Fibroblast of the aortic adventitia (primary cell): ENCODE results near the gene TRMT13. TPM values are rescaled to one million over a fixed set of nuclear protein-coding genes. Genes with fewer than 3 reads are reported as not detected.
"Not testable (repeated sequence)": the region's sequence is repeated elsewhere in the genome, so short reads cannot be mapped to it uniquely, and the experiment has no call there.

Source experiments
- DNase-seq: peaks from one replicate; pipeline ENCODE4 v3.0.0-alpha.2; 2010; ENCODE audit warnings: low read depth
- H3K4me3 ChIP-seq: 2 replicates; pipeline ENCODE4 v1.5.1; 2011; ENCODE audit warnings: low read depth, mild to moderate bottlenecking, control low read depth, low read length, moderate library complexity
- small RNA-seq: library from RNA; depleted of rRNA; stranded (forward); fragments of <200 nt; gene quantifications from one replicate; pipeline ENCODE3, GENCODE V24; 2012
- total RNA-seq: library from RNA; depleted of rRNA; stranded (reverse); fragments of >200 nt; gene quantifications from 2 replicates; pipeline ENCODE4 v1.2.3, GENCODE V29; 2012; ENCODE audit warnings: low replicate concordance
- TF ChIP-seq, protein P1 (sequence below): IDR thresholded peaks from 2 replicates; pipeline ENCODE4 v1.5.1; 2011; ENCODE audit warnings: mild to moderate bottlenecking, low read length, control low read depth, inconsistent platforms; ENCODE audit not compliant: insufficient read depth

TRMT13 gene
- total RNA-seq, 1 donor, result 15.0 TPM

DNA sequence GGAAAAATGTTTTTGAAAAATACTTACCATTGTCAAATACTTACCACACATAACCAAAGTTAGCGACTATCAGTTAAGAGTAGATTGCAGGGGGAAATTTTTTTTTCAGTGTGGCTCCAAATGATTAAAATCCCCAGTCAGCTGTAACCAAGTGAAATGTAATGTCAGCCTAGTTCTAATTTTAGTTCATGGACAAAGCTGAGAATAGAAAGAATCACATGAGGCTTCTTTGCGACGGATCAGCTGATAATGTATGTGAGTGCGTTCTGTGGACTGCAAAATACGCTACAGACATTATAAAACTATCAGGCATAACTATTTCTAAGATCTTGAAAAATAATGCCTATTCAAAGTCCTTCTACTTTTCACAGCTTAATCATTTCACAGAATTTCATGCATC, 45.1 kb downstream of the TRMT13 start, which contains the start of gene LRRC39:
Gene LRRC39, minus strand, starts transcription at position 166 of the 400 bp plus-strand sequence. CDS start 9,740 bp downstream, outside the sequence.
- DNase-seq, result no peak
- TF ChIP-seq, protein P1, sequence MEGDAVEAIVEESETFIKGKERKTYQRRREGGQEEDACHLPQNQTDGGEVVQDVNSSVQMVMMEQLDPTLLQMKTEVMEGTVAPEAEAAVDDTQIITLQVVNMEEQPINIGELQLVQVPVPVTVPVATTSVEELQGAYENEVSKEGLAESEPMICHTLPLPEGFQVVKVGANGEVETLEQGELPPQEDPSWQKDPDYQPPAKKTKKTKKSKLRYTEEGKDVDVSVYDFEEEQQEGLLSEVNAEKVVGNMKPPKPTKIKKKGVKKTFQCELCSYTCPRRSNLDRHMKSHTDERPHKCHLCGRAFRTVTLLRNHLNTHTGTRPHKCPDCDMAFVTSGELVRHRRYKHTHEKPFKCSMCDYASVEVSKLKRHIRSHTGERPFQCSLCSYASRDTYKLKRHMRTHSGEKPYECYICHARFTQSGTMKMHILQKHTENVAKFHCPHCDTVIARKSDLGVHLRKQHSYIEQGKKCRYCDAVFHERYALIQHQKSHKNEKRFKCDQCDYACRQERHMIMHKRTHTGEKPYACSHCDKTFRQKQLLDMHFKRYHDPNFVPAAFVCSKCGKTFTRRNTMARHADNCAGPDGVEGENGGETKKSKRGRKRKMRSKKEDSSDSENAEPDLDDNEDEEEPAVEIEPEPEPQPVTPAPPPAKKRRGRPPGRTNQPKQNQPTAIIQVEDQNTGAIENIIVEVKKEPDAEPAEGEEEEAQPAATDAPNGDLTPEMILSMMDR, result no peak
- no peak within 1 kb of the TSS for H3K4me3 ChIP-seq

DNA sequence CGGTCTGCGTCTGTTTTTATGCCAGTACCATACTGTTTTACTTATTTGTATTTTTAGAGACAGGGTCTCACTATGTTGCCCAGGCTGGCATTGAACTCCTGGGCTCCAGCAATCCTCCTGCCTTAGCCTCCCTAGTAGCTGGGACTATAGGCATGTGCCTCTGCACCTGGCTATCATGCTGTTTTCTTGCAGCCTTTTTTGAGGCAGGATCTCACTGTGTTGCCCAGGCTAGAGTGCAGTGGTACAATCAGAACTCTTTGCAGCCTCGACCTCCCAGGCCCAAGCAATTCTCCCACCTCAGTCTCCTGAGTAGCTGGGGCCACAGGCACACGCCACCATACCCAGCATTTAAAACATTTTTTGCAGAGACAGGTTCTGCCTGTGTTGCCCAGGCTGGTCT, 50.4 kb downstream of the TRMT13 start:
- H3K4me3 ChIP-seq, result no peak overlapping the region
- TF ChIP-seq, protein P1, result no peak
- DNase-seq, result no peak

DNA sequence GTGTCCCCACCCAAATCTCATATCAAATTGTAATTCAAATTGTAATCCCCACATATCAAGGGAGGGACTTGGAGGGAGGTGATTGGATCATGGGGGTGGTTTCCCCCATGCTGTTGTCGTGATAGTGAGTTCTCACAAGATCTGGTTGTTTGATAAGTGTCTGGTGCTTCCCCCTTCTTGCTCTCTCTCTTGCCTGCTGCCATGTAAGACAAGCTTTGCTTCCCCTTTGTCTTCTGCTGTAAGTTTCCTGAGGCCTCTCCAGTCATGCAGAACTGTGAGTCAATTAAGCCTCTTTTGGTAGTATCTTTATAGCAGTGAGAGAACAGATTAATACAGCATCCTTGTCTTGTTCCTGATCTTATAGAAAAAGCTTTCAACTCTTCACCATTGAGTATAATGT, 51.6 kb downstream of the TRMT13 start:
- no peak for DNase-seq
- TF ChIP-seq, protein P1, result no peak
- no peak overlapping the region for H3K4me3 ChIP-seq

DNA sequence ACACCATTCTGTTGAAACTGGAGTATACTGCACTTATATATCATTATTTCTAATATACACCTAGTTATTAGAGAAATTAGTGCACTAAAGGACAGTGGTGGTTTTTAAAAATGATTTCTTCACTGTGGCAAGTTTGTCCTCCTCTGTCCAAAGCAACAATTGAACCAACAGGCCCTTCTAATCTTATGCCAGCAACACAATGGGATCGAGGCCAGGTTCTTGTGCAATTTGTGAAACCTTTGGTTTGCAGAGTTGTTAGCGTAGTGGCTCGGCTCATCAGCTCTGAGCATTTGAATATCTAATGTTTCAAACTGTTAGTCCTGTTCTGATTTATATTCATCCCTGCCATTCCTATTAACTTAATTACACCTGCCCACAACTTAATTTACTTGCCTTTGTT, 54.9 kb downstream of the TRMT13 start:
- H3K4me3 ChIP-seq, result no peak overlapping the region
- TF ChIP-seq, protein P1, result no peak
- peak; percentile 76 for DNase-seq

DNA sequence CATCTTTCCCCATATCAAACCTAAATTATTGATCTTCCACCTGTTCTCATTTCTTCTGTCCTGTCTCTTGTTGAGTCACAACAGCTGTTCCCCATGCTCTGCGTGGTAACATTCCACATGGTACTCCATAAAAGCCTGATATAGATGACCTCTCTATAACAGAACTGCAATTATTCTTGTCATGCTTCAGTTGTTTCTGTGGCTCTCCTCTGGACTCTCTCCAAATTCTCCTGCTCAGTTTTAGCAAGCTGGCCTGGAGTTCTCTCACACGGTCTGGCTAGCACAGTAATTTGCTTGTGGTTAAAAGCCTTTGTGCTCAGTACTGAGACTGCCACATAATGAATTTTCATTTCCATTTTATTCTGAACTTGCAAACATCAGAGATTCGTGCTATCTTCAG, 55.7 kb downstream of the TRMT13 start:
- peak; percentile 80 for DNase-seq
- no peak overlapping the region for H3K4me3 ChIP-seq
- TF ChIP-seq, protein P1, result no peak

DNA sequence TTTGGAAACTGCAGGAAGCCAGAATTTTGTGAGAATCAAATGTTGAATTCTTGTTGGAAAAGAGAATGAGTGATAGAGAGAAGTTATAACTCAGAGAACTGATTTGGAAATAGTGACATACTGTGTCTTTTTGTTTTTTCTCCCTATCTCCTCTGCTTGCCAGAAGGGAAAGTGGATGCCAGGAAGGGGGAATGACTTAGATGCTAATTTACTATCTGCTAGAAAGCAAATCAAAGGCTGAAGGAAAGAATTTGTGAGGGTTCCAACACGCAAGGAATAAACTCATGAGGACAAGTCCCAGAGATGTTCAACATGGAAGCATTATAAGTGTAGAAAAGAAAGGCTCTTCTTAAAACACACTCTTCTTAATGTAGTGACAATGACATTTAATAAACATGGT, 65.6 kb downstream of the TRMT13 start:
- no peak overlapping the region for H3K4me3 ChIP-seq
- TF ChIP-seq, protein P1, result no peak

DNA sequence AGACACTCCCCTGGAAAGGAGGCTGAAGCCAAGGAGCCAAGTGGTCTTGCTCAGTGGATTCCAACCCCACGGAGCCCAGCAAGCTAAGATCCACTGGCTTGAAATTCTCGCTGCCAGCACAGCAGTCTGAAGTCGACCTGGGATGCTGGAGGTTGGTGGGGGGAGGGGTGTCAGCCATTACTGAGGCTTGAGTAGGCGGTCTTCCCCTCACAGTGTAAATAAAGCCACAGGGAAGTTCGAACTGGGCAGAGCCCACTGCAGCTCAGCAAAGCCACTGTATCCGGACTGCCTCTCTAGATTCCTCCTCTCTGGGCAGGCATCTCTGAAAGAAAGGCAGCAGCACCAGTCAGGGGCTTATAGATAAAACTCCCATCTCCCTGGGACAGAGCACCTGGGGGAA, 67.1 kb downstream of the TRMT13 start:
- not testable (repeated sequence) for H3K4me3 ChIP-seq, DNase-seq

More for the DNA sequence above, 65.6 kb downstream of the TRMT13 start:
- no peak for DNase-seq

Small RNAs within 50 kb of the gene (small RNA-seq; reads per million reads assigned to genes)
- gene AC093019.1, result not detected
- not detected for gene RPL23AP90

Other genes with a start within 250 kb of the TRMT13 start
- gene SLC35A3, start 163.2 kb upstream of the TRMT13 start, total RNA-seq, result 15.0 and 35.8 TPM in 2 replicates
- gene SASS6, start 233 bp upstream of the TRMT13 start, total RNA-seq, result 0.74 and 9.5 TPM in 2 replicates
- 0.36 and 3.7 TPM in 2 replicates for gene LRRC39, start 45.1 kb downstream of the TRMT13 start, total RNA-seq
- gene DBT, start 116.7 kb downstream of the TRMT13 start, total RNA-seq, result 7.7 and 10.8 TPM in 2 replicates
- 43.2 and 118 TPM in 2 replicates for gene RTCA, start 133.1 kb downstream of the TRMT13 start, total RNA-seq
- 5.0 and 6.3 TPM in 2 replicates for gene CDC14A, start 219.3 kb downstream of the TRMT13 start, total RNA-seq